ENCODE results near the gene FNDC3B. TPM values are rescaled to one million over a fixed set of nuclear protein-coding genes. Genes with fewer than 3 reads are reported as not detected.

FNDC3B gene
- total RNA-seq, 2 experiments from 2014 or later: 11.5 to 12.3 TPM

DNA sequence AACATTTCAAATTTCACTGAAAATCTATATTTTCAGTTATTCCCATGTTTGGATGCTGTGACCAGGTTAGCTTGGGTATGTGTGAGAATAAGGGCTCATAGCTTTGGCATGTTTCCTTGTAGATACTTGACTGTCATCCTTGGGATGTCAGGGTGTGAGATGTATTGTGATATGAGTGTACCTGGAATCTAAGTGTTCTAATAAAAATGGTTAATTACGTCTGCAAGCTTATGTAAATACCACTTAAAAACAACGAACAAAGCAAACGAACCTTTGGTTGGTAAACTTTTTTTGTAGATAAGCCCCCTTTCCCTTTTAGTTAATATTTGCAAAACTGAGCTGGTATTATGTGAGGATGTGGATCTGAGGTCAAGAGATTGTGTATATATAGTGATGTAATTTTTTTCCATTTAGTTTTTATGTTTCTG is 63.5 kb downstream of the FNDC3B start:
- no peak for DNase-seq
- CTCF ChIA-PET: interaction anchor here (0.7 to 2.3 kb wide), 6 partner anchors 11 to 230 kb away, joined by 3 to 11 read pairs (median 4); no protein-coding TSS in a partner anchor
- POLR2A ChIA-PET: no interaction called here

DNA sequence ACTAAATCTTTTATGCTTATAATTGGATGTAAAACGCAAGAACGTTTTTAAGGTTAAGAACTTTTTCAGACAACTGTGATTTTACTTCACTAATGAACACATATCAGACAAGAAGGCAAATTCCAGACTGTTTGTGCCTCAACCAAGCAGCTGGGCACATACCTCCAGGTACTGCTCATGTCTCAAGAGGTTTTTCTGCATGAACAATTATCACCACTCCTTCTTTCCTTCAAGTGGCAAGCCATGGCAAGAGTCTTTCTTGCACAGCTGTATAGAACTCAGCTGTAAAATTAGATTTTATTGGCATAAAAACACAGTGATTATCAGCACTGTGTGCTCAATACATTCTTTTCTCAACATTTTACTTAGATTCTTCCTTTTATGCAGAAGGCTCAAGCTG is 64.3 kb downstream of the FNDC3B start:
- ATAC-seq: no peak
- H3K36me3 Mint-ChIP-seq (ENCODE audit: low read depth): peaks cover 13% of the 10 kb centered on the region
- DNase-seq: no peak
- peaks cover 78% of the 10 kb centered on the region for H3K4me1 Mint-ChIP-seq (ENCODE audit: low read depth)
- H3K9me3 Mint-ChIP-seq (ENCODE audit: insufficient read depth): no peaks in the 10 kb centered on the region
- no peak overlapping the region for H3K4me3 Mint-ChIP-seq
- ChIA-PET CTCF (no interaction called here), POLR2A (no interaction called here)
- H3K27ac Mint-ChIP-seq: no peak overlapping the region
- H3K27me3 Mint-ChIP-seq (ENCODE audit: low read depth): peaks cover 2% of the 10 kb centered on the region

More for the DNA sequence above, 63.5 kb downstream of the FNDC3B start:
- H3K4me1 Mint-ChIP-seq (ENCODE audit: low read depth): peaks cover 70% of the 10 kb centered on the region
- H3K27ac Mint-ChIP-seq: peak overlapping the region; percentile 62
- peaks cover 13% of the 10 kb centered on the region for H3K36me3 Mint-ChIP-seq (ENCODE audit: low read depth)
- no peaks in the 10 kb centered on the region for H3K9me3 Mint-ChIP-seq (ENCODE audit: insufficient read depth)
- no peak for ATAC-seq
- peaks cover 2% of the 10 kb centered on the region for H3K27me3 Mint-ChIP-seq (ENCODE audit: low read depth)
- peak overlapping the region; percentile 46 for H3K4me3 Mint-ChIP-seq

DNA sequence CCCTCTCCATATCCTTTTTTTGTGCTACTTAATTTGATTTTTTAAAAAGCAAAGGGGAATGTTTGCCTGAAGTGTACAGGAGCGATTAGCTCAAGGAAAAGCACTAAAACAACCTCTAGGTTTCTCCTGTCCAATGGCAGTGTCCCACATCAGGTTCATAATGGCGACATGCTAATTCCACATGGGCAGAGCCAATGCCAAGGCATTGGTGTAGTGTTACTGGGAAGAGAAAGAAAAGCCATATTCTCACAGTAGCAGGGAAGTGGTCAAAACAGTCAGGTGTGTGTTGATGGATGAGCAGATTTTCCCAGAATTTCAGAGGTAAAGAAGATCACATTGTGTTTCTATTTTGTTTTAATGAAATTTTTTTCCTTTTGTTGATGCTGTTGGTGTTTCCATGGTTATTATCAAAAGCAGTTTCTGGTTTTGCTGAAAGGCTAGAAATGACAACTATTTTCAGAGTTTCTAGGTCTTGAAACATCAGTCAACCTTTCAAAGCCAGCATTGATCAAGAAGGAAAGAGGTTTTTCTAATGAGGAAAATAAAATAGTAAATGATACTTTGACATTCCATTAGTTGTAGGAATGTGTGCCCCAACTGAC is 65.2 kb downstream of the FNDC3B start:
- ATAC-seq (no peak), DNase-seq (no peak)
- Mint-ChIP-seq H3K36me3 (ENCODE audit: low read depth) (peaks cover 15% of the 10 kb centered on the region), H3K27me3 (ENCODE audit: low read depth) (peaks cover 2% of the 10 kb centered on the region), H3K4me1 (ENCODE audit: low read depth) (peaks cover 78% of the 10 kb centered on the region), H3K9me3 (ENCODE audit: insufficient read depth) (no peaks in the 10 kb centered on the region), H3K27ac (no peak overlapping the region), H3K4me3 (no peak overlapping the region)
- POLR2A ChIA-PET: no interaction called here
- CTCF ChIA-PET: interaction anchor here (0.8 to 1.5 kb wide), 3 partner anchors 18 to 62 kb away, joined by 3 to 4 read pairs (median 4); no protein-coding TSS in a partner anchor

DNA sequence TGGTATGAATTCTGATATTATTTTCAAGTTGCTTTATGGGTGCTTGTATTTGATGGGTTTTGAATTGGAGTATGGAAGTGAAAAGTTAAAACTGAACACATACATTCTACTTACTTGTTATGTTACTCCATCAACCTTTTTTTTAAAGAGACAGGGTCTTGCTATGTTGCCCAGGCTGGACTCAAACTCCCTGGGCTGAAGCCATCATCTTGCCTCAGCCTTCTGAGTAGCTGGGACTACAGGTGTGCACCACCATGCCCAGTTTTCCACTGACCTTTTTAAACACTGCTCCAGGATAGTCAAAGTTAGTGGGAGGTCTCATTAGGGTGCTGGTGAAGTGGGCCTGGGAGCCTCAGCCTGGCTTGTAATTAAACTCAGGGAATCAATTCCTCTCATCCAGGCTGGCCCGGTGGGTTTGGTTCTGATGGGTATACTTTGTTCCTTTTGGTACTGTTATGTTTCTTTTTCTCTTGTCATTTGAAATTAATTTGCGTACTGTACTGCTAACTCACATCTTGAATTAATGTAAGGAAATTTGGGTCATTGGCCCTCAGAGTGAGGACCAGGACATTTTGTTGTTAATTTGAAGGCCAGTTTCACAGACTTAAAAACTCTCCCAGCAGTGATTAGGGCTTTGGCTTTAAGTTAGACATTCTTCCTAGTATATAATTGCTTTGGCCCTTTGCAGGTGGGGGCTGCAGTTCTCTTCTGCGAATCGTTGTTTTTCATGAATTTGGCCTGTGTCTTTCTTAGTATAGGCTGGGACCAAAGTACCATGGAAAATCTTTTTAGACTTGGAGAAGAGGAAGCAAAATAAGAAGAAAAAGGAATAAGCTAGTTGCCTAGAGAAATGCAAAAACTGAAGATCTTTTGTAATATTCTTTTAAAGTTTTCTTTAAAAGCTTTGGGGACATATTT is 66.9 kb downstream of the FNDC3B start:
- Mint-ChIP-seq H3K27me3 (ENCODE audit: low read depth) (peaks cover 2% of the 10 kb centered on the region), H3K27ac (peak overlapping the region; percentile 85), H3K36me3 (ENCODE audit: low read depth) (peaks cover 20% of the 10 kb centered on the region), H3K9me3 (ENCODE audit: insufficient read depth) (no peaks in the 10 kb centered on the region), H3K4me3 (no peak overlapping the region), H3K4me1 (ENCODE audit: low read depth) (peaks cover 74% of the 10 kb centered on the region)
- ChIA-PET CTCF (interaction anchor here (0.9 to 2.9 kb wide), 13 partner anchors 11 to 566 kb away, joined by 3 to 11 read pairs (median 5); no protein-coding TSS in a partner anchor), POLR2A (interaction anchor here (0.6 to 2.6 kb wide), 5 partner anchors 18 to 121 kb away, joined by 3 to 7 read pairs (median 6); no protein-coding TSS in a partner anchor)
- ATAC-seq (no peak), DNase-seq (no peak)

DNA sequence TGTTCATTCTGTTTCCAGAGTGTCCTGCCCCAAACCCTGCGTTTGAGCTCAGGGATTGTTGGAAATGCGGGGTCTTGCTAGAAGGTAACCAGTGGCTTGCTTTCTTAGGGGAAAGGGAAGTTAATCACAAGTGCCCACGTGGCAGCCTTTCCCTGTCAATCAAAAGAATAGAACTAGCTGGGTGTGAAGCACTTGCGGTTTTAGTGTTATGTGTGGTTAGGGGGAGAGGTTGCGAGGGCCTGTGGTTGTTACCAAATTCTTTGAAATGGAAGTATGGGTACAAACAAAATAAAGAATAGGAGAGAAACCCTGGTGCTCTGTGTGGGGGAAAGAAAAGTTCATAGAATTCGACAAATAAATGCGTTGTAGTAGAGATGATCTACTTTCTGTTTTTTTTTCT is 67.6 kb downstream of the FNDC3B start:
- Mint-ChIP-seq H3K9me3 (ENCODE audit: insufficient read depth) (no peaks in the 10 kb centered on the region), H3K36me3 (ENCODE audit: low read depth) (peaks cover 19% of the 10 kb centered on the region), H3K27me3 (ENCODE audit: low read depth) (peaks cover 2% of the 10 kb centered on the region), H3K4me1 (ENCODE audit: low read depth) (peaks cover 70% of the 10 kb centered on the region), H3K4me3 (peak overlapping the region; percentile 75), H3K27ac (peak overlapping the region; percentile 85)
- CTCF ChIA-PET: interaction anchor here (0.9 to 2.9 kb wide), 15 partner anchors 10 to 566 kb away, joined by 3 to 11 read pairs (median 5); no protein-coding TSS in a partner anchor
- POLR2A ChIA-PET: interaction anchor here (1.5 to 2.6 kb wide), 4 partner anchors 19 to 27 kb away, joined by 3 to 7 read pairs (median 6); no protein-coding TSS in a partner anchor
- ATAC-seq (peak; percentile 66), DNase-seq (peak; percentile 87)

DNA sequence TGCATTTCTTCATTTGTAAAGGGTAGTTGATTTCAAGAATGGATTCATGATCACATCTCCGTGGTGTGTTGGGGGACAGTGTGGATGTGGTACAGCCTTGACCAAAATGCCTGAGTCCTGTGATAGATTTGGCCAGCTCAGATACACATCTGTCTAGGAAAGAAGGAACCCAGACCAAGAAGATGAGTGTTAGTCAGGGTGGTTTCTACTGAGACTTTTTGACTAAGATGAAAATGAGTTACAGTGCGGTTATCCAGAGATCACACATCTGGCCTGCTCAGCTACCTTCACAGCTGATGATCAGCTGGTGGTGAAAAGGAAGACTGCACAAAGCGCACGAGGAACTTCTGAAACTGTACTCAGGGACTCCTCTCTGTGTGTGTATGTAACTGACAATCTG is 68.0 kb downstream of the FNDC3B start:
- no peaks in the 10 kb centered on the region for H3K9me3 Mint-ChIP-seq (ENCODE audit: insufficient read depth)
- peak overlapping the region; percentile 75 for H3K4me3 Mint-ChIP-seq
- peaks cover 66% of the 10 kb centered on the region for H3K4me1 Mint-ChIP-seq (ENCODE audit: low read depth)
- H3K27me3 Mint-ChIP-seq (ENCODE audit: low read depth): peaks cover 2% of the 10 kb centered on the region
- ChIA-PET CTCF (interaction anchor here (0.9 to 2.9 kb wide), 16 partner anchors 10 to 565 kb away, joined by 3 to 11 read pairs (median 4); no protein-coding TSS in a partner anchor), POLR2A (interaction anchor here (1.5 to 2.6 kb wide), 4 partner anchors 19 to 27 kb away, joined by 3 to 7 read pairs (median 6); no protein-coding TSS in a partner anchor)
- peak; percentile 81 for DNase-seq
- peaks cover 18% of the 10 kb centered on the region for H3K36me3 Mint-ChIP-seq (ENCODE audit: low read depth)
- peak overlapping the region; percentile 85 for H3K27ac Mint-ChIP-seq
- peak; percentile 82 for ATAC-seq

DNA sequence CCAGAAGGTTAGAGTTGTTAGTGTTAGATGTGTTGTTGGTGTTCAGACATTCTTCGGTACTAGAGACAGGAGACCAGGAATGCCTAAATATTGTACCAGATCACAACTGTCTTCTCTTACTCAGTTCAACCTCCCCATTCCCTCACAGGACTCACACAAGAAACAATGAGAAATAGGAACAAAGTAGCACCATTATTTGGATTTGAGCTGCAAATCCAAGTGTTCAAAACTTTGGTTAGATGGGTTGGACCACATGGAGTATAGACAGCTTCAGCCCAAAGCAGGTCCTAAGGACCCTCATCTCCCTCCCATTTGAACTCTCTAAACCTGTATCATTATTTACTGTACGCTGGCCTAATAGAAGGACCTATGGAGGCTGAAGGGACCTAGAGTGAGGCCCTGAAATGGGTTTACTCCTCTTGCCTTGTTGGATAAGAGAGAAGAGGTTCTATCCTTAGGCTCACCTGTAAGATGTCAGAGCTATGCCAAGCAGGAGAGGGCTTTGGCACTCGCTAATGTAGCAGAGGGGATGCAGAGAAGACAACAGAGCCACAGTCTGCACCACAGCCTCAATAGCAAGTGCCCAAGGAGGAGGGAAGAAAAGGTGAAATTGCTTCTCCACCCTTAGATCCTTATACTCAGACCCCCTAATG is 70.9 kb downstream of the FNDC3B start:
- CTCF ChIA-PET: no interaction called here
- POLR2A ChIA-PET: no interaction called here
- H3K9me3 Mint-ChIP-seq (ENCODE audit: insufficient read depth): no peaks in the 10 kb centered on the region
- H3K36me3 Mint-ChIP-seq (ENCODE audit: low read depth): peaks cover 20% of the 10 kb centered on the region
- peaks cover 2% of the 10 kb centered on the region for H3K27me3 Mint-ChIP-seq (ENCODE audit: low read depth)
- ATAC-seq (no peak), DNase-seq (no peak)
- no peak overlapping the region for H3K4me3 Mint-ChIP-seq
- peaks cover 46% of the 10 kb centered on the region for H3K4me1 Mint-ChIP-seq (ENCODE audit: low read depth)
- H3K27ac Mint-ChIP-seq: no peak overlapping the region

DNA sequence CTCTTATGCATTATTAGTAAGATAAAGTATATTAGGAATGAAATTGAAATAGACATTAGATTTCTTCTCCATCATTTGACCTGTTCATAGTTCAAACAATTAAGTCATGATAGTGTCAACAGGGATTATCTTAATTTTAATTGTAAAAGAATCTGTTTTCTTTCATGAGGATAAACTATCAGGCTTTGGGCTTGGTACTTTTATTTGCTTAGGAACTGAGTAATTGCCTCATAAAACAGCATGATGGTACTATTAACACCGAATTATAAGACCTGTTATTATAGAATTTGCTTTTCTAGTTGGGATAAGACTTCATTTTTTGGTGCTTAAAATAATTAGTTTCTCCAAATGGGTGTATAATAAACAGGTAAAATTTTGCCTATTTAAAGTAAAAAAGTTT is 71.8 kb downstream of the FNDC3B start:
- no peak for ATAC-seq
- no peak for DNase-seq
- H3K36me3 Mint-ChIP-seq (ENCODE audit: low read depth): peaks cover 16% of the 10 kb centered on the region
- ChIA-PET POLR2A (interaction anchor here (0.6 kb wide), 1 partner anchor 11 kb away, joined by 4 read pairs; no protein-coding TSS in a partner anchor), CTCF (no interaction called here)
- no peaks in the 10 kb centered on the region for H3K9me3 Mint-ChIP-seq (ENCODE audit: insufficient read depth)
- H3K27ac Mint-ChIP-seq: no peak overlapping the region
- H3K27me3 Mint-ChIP-seq (ENCODE audit: low read depth): peaks cover 2% of the 10 kb centered on the region
- no peak overlapping the region for H3K4me3 Mint-ChIP-seq
- H3K4me1 Mint-ChIP-seq (ENCODE audit: low read depth): peaks cover 38% of the 10 kb centered on the region

DNA sequence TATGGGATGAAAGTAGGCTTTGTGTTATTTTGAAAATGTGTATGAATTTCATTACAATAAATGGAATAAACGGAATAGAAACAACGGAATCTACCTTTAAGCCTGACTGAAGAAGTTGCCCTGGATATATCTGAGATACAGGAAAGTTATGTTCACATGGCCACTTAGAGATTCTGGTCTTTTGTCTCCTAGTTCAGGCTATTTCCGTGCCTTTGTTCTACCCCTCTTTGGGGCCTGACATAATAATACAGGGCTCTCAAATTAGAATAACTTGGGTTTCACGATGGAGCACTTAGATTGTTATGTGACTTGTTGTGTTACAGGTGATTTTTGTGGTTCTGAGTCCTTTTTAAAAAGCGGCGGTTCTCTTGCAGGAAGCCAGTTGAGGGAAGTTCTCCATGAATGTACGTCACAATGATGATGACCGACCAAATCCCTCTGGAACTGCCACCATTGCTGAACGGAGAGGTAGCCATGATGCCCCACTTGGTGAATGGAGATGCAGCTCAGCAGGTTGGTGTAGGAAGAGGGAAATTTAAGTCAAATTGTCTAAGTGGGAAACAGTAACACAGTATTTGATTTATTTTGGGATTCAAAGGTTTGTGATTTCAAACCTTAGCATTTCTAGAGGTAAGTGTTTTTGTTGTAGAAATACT is 72.8 kb downstream of the FNDC3B start:
- Mint-ChIP-seq H3K27ac (no peak overlapping the region), H3K4me1 (ENCODE audit: low read depth) (peaks cover 28% of the 10 kb centered on the region), H3K27me3 (ENCODE audit: low read depth) (no peaks in the 10 kb centered on the region), H3K9me3 (ENCODE audit: insufficient read depth) (no peaks in the 10 kb centered on the region), H3K4me3 (no peak overlapping the region), H3K36me3 (ENCODE audit: low read depth) (peaks cover 13% of the 10 kb centered on the region)
- ATAC-seq (no peak), DNase-seq (no peak)
- ChIA-PET CTCF (no interaction called here), POLR2A (no interaction called here)

DNA sequence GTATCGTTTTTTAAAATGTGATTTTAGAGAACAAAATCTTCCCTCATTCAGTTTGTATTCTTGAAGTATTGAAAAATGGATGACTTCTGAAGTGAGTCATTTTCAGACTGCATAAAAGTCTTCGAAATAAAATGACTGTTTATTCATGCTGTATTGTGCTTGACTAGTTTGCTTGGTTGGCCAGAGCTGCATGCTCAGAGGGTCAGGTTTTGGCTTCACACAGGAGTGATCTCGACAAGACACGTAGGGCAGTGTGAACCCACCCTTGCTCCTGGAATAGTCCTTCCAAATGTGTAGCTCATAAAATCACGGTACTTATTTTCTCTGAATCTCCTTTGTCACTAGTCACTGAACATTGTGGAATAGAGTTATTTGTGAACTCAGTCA is 73.3 kb downstream of the FNDC3B start:
- Mint-ChIP-seq H3K9me3 (ENCODE audit: insufficient read depth) (no peaks in the 10 kb centered on the region), H3K27me3 (ENCODE audit: low read depth) (no peaks in the 10 kb centered on the region), H3K4me1 (ENCODE audit: low read depth) (peaks cover 23% of the 10 kb centered on the region), H3K4me3 (no peak overlapping the region), H3K36me3 (ENCODE audit: low read depth) (peaks cover 11% of the 10 kb centered on the region), H3K27ac (no peak overlapping the region)
- DNase-seq (no peak), ATAC-seq (no peak)
- ChIA-PET POLR2A (no interaction called here), CTCF (no interaction called here)

DNA sequence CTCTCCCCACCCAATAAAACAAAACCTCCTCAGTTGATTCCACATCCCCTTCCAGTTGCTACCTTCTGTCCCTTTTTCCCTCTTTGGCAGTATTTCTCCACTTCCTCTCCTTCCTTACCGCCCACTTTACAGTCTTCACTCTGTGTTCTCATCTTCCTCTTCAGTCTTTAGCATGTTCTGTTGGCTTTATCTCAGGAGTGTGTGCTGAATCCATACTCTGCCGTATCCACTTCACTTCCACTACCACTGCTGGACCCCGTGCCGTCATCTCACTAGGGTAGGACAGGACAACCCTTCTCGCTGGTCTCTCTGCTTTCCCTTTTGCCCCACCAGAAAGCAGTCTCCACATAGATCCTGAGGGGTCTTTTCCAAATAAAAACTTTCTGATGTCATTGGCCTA is 74.3 kb downstream of the FNDC3B start:
- no peaks in the 10 kb centered on the region for H3K27me3 Mint-ChIP-seq (ENCODE audit: low read depth)
- peaks cover 14% of the 10 kb centered on the region for H3K4me1 Mint-ChIP-seq (ENCODE audit: low read depth)
- no peak overlapping the region for H3K4me3 Mint-ChIP-seq
- peaks cover 11% of the 10 kb centered on the region for H3K36me3 Mint-ChIP-seq (ENCODE audit: low read depth)
- no peak for ATAC-seq
- H3K27ac Mint-ChIP-seq: no peak overlapping the region
- ChIA-PET CTCF (no interaction called here), POLR2A (no interaction called here)
- no peaks in the 10 kb centered on the region for H3K9me3 Mint-ChIP-seq (ENCODE audit: insufficient read depth)
- DNase-seq: no peak

Data from activated CD8-positive, alpha-beta T cell treated with anti-CD3 and anti-CD28 coated beads, Interleukin-2, amount 10 ng/mL, durations not matched to agents 7 days and 5 days (primary cell).